NCI-H748 treated with DMSO at 0.1 percent for 48 hours (cell line): ENCODE measurements around the gene PCP4L1.
"Not testable (repeated sequence)": the region's sequence is repeated elsewhere in the genome, so short reads cannot be mapped to it uniquely, and the experiment has no call there.

Experiments
- DNase-seq: peaks from one replicate; lab custom pipeline; 2025; lab: John Stamatoyannopoulos, UW

Gene PCP4L1

DNA sequence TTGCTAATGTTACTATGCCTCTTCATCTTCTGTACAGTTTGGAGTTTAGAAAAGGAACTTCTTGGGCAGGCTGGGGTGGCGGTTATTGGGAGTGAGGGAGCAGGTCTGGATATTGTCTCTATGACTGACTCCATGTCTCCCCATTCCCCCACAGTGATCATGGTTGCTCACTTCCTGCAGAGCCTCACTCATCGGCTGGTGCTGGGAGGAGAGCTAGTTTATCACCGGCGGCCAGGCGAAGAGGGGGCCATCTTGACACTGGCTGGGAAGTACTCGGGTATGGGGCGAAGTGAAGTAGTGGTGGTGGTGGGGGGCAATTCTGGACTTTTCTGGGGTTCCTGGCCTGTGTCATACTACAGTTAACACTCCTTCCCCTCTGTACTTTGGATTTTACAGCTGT is 30.5 kb upstream of the PCP4L1 start:
- DNase-seq = no peak

DNA sequence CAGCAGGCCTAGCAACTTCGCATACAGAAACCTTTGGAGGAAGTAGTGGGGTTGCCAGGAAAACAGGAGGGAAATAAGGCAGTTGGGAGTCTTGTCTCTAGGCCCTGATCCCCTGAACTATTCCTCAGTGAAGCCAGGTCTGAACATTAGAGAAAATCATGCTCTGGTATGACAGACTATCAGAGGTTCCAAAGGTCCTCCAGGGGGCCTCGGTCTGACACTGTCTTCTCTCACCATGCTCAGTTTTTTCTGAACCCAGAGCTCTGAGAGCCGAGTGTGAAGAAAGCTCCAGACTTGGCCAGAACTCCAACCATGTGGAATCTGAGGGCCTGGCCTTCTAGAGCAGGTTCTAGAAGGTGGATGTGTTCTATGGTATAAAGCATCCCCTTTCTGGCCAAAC is 28.6 kb upstream of the PCP4L1 start:
- DNase-seq = no peak

DNA sequence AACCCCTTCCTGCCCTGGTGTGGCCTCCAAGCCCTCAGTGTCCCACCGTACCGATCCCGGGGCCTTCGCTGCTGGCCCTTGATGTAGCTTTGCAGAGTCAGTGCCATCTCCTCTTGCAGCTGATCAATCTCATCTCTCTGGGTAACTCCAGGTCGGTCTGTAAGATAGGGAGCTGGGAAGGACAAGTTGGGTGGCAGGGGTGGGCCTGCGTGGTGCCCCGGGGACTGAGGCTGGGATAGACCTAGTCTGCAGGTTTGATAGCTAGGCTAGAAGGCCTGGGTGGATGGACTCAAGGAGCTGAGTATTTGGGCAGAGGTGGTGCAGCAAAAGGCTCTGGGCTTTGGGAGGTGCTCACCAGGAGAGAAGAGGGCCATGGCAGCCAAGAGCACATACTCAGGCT is 27.8 kb upstream of the PCP4L1 start:
- no peak for DNase-seq

- DNase-seq = no peak
Measured at GRCh38 chr1:161233102-161233501, 25.4 kb upstream of the PCP4L1 start.

GRCh38 chr1:161235957-161236775 is 22.4 kb upstream of the PCP4L1 start:
- no peak for DNase-seq

DNA sequence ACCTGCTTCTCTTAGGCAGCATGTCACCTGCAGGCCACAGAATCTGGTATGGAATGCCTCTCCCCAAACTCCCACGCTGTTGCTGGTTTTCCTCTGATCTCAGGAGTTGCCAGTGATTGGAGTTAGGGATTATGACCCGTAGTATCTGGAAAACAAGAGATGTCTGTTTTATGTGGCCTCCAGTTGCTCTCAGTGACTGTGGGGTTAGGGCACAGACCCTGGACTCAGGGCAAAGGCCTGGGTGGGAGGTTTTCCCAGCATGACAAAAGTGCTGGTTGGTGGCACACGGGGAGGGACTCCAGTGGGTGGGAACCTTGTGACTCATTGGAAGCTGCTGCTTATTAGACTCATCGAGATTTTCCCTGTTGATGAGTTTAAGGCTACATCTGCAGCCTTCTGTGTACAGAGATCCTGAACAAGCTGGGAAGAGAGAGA is 20.5 kb upstream of the PCP4L1 start, which contains the start of gene NR1I3:
TSS of gene NR1I3 (minus strand) at position 165 of the 435 bp plus-strand sequence. CDS start 1,638 bp downstream, outside the sequence.
- DNase-seq = no peak

DNA sequence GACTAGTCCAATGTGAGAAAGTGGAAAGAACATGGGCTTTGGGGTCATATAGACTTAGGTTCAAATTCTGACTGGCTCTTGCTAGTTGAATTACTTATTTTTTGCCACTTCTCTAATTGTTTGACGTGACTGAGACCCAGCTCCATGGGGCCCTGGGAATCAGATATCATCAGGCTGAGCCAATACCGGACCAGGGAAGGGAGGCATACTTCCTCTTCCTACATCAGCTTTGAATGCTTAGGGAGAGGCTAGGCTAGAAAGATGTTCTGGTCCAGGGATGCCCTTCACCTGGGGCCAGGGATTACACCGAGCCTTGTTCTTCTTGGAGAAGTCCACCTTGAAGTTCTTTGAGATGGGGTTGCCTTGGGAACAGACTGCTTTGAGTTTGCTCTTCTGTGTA is 16.9 kb upstream of the PCP4L1 start:
- DNase-seq = no peak

DNA sequence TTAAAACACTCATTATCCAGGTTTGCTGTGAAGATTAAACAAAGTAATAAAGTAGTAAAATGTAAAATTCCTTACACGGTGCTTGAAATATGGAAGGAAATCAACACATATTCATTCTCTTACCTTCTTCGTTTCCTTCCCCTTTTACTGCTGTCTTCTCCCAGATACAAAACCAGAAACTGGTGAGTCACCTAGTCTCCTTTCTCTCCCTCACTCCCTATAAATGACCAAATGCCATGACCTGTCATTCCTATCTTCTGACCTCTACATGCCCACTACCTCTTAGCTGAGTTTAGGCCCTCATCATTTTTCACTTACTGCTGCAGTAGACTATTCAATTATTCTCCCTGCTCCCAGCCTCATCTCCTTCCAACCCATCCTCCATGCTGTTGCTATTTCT is 16.2 kb upstream of the PCP4L1 start:
- DNase-seq = no peak

- no peak for DNase-seq
Measured at GRCh38 chr1:161244888-161245287, 13.7 kb upstream of the PCP4L1 start.

DNA sequence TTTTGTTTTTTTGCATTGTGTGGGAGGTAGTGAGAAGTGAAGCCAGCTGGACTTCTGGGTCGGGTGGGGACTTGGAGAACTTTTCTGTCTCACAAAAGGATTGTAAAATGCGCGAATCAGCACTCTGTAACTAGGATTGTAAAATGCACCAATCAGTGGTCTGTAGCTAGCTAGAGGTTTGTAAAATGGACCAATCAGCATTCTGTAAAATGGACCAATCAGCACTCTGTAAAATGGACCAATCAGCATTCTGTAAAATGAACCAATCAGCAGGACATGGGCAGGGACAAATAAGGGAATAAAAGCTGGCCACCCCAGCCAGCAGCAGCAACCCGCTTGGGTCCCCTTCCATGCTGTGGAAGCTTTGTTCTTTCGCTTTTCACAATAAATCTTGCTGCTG is 8.4 kb upstream of the PCP4L1 start:
- DNase-seq = not testable (repeated sequence)

DNA sequence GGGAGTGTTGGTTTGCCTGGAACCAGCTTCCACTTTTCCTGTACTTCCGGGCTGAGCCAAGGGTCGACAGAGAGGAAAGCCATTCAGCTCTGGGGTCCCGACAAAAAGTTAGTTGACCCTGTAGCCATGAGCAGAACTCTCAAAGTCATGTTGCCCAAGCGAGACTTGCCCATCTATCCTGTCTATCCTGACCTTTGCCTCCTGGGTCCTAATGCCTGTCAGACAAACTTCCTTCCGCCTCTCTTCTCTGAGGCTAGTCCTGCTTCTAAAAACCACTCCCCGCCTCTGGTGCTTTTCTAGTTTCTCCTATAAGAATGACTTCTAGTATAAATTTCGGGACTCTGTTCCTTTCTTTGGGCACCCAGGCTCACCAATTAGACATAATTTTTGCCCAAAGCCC is 7.7 kb upstream of the PCP4L1 start:
- no peak for DNase-seq

GRCh38 chr1:161251579-161251978 is 7.0 kb upstream of the PCP4L1 start:
- DNase-seq = no peak

- DNase-seq = not testable (repeated sequence)
Measured at GRCh38 chr1:161255302-161255701, 3.2 kb upstream of the PCP4L1 start.

DNA sequence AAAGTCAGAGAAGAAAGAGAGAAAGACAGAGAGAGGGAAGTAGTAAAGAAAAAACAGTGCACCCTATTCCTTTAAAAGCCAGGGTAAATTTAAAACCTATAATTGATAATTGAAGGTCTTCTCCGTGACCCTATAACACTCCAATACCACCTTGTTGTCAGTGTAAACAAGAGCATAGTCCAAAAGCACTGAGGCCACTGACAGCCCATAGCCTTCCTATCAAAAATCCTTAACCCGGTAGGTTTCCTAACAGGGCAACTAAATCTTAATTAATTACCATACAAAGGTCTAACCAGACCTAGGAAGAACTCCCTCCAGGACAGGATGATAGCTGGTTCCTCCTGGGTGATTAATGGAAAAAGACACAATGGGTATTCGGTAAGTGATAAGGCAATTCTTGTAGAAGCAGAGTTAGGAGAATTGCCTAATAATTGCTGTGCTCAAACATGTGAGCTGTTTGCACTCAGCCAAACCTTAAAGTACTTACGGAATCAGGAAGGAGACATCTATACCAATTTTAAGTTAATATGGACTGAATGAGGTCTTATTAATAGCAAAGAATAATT is 2.5 kb upstream of the PCP4L1 start:
- DNase-seq = not testable (repeated sequence)

- not testable (repeated sequence) for DNase-seq
Measured at GRCh38 chr1:161257109-161257508, 1.4 kb upstream of the PCP4L1 start.

GRCh38 chr1:161259345-161259702 is 779 bp downstream of the PCP4L1 start:
- no peak for DNase-seq

DNA sequence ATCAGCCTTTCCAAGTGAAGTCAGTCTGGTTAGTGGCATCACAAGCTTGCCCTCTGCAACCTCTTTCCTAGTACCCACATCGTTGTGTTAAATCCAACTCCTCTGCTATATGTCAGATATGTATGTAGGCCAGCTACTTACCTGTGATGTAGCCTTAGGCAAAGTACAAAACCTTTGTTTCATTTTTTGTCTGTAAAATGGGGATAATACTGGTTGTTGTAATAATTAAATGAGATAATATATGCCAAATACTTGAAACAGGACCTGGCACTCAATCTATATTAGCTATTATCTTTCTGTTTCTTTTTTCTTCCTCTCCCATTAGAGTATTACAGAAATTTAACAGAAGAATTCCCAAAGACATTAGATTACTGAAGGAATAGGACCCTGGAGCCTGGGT is 1.2 kb downstream of the PCP4L1 start:
- no peak for DNase-seq

- no peak for DNase-seq
Measured at GRCh38 chr1:161260376-161261260, 2.1 kb downstream of the PCP4L1 start.

GRCh38 chr1:161261261-161262235 is 3.0 kb downstream of the PCP4L1 start:
- DNase-seq = no peak

GRCh38 chr1:161265305-161265704 is 6.8 kb downstream of the PCP4L1 start:
- no peak for DNase-seq

DNA sequence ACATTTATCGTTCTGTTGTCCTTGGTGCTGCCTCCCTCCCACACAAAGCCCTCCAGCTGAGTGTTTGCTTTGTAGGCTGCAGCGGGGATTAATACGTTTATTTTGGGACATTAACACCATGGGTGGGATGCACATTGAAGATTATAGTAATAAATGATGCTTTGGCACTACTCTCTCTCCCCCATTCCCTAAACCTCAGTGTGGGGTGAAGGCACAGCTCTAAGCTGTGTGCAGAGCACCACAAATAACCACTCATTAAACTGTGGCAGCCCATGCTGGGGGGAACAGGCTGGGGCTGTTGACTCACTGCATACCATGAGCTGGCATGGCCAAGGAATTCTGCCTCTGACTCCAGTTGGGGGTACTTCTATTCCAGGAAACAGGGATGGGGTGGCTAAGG is 7.7 kb downstream of the PCP4L1 start:
- no peak for DNase-seq
